GM19239 (cell line): ENCODE data around the gene ABHD17C.
A peak's percentile ranks its signal among the peaks of the same experiment; 100 is the strongest.
"Not testable (repeated sequence)": the region's sequence is repeated elsewhere in the genome, so short reads cannot be mapped to it uniquely, and the experiment has no call there.

Experiments used
- DNase-seq: peaks from one replicate; pipeline ENCODE4 v3.0.0; 2011; ENCODE audit warnings: low spot score; ENCODE audit not compliant: insufficient read length
- FAIRE-seq: peaks from 2 replicates; lab custom pipeline; 2011; peaks lifted over from hg19 to GRCh38; lab: Jason Lieb, UNC

ABHD17C gene

GRCh38 chr15:80695099-80695910, at the start of gene ABHD17C:
TSS of gene ABHD17C (plus strand) at chr15:80695310. CDS start at chr15:80695430, 120 bp downstream.
- DNase-seq (peak; percentile 85), FAIRE-seq (no peak)

- FAIRE-seq (no peak), DNase-seq (no peak)
These were observed 49.5 kb upstream of the ABHD17C start for GRCh38 chr15:80645494-80646065.

DNA sequence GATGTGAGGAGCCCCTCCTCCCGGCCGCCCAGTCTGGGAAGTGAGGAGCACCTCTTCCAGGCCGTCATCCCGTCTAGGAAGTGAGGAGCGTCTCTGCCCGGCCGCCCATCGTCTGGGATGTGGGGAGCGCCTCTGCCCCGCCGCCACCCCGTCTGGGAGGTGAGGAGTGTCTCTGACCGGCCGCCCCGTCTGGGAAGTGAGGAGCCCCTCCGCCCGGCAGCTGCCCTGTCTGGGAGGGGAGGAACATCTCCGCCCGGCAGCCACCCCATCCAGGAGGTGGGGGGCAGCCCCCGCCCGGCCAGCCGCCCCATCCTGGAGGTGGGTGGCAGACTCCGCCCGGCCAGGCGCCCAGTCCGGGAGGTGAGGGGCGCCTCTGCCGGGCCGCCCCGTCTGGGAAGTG, 47.7 kb upstream of the ABHD17C start:
- not testable (repeated sequence) for FAIRE-seq, DNase-seq

GRCh38 chr15:80654299-80654698, 40.8 kb upstream of the ABHD17C start:
- no peak for FAIRE-seq
- no peak for DNase-seq

- no peak for FAIRE-seq
- no peak for DNase-seq
These were observed 35.7 kb upstream of the ABHD17C start for GRCh38 chr15:80659375-80659774.

DNA sequence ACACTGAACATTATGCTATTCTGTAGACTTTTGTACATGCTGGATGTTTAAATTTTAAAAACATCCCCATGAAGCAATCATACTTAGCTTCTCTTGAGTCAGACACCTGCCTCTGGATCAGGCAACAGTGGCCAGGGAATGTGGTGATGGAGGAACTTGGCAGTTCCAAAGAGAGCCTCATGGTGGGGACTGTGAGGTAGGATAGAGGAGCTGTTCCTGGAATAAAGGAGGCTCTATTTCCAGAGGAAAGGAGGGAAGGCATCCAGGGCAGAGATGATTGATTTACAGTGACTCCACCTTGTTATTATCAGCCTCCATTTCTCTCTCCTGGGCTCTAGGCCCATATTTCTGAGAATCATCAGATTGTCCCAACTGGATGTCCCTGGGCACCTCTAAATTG, 35.0 kb upstream of the ABHD17C start:
- no peak for FAIRE-seq
- no peak for DNase-seq

- FAIRE-seq (no peak), DNase-seq (no peak)
These were observed 33.0 kb upstream of the ABHD17C start for GRCh38 chr15:80662129-80662528.

- DNase-seq (no peak), FAIRE-seq (no peak)
These were observed 32.2 kb upstream of the ABHD17C start for GRCh38 chr15:80662757-80663553.

- FAIRE-seq: no peak
- DNase-seq: no peak
These were observed 30.0 kb upstream of the ABHD17C start for GRCh38 chr15:80665151-80665550.

GRCh38 chr15:80667936-80668335, 27.2 kb upstream of the ABHD17C start:
- DNase-seq: no peak
- no peak for FAIRE-seq

- DNase-seq: no peak
- no peak for FAIRE-seq
These were observed 26.4 kb upstream of the ABHD17C start for GRCh38 chr15:80668546-80669236.

DNA sequence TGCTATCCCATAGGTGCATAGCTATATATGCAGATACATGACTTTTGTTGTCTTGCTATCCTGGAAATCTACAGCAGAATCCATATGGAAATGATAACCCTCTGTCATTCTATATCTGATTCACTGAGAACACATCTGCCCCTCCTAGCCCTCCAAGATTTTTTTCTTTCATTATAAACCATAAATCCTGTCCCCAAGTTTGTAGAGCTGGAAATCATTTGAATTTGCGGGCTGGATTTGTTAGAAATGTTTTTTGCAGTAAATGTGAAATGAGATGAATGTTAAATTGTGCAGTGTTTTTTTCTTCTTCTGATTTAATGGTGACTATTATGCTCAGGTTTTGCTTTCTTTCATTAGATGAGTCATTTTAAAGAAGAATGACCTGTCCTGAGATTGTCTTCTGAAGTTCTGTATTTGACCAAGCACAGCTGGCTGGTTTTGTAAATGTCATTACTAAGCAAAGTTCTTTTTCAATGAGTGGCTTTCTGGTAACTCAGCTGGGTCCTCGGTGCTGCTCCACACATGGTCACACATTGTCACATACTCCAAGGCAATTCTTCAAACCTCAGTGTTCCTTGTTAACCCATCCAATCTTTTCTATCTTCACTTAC, 25.3 kb upstream of the ABHD17C start:
- DNase-seq: no peak
- FAIRE-seq: no peak

DNA sequence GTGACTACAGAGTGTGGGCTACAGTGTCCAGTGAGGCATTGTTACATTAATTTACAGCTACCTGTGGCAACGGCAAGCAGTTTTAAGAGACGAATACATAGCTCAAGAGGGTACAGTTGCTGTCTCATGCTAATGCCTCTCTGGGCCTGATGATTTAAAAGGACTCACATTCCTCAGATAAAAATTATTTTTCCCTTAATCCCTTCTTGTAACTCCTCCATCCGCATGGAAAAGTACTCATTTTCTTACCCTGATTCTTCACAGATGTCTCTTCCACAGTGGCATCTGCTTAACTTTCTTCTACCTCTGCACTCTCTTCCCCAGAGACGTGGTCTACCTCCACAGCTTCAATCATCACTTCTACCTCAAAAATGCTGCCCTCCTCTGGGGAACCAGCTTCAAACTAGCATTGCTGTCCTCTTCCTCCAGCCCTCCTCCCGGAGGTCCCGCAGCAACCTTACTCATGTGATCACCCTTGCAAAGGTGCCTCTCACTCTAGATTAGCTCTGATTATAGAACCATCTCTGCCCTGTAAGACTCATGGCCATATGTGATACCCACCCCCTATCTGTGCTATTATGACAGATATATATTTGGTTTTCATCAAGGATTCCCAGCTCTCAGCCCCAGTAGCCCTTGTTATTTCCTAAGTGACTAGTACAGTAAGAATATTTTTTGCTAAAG, 21.4 kb upstream of the ABHD17C start:
- DNase-seq: no peak
- FAIRE-seq: no peak

- DNase-seq: no peak
- FAIRE-seq: no peak
These were observed 20.9 kb upstream of the ABHD17C start for GRCh38 chr15:80674245-80674614.

DNA sequence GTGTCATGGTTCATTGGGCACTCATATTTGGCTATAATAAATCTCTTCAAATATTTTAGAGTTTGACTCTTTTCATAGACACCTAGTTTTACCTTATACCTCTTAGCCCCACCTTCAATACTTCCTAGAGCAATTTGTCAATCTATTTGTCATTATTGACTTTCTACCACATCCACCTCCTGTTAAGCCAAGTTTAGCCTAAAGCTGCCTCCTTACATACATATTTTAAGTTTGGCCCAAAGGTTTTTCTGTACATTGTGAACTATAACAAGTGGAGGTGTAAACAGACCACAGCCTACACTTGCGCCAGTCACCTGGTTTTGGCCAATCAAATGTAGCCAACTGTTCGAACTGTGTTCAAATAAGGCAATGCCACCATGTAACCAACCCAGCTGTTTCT, 18.1 kb upstream of the ABHD17C start:
- FAIRE-seq (no peak), DNase-seq (no peak)

DNA sequence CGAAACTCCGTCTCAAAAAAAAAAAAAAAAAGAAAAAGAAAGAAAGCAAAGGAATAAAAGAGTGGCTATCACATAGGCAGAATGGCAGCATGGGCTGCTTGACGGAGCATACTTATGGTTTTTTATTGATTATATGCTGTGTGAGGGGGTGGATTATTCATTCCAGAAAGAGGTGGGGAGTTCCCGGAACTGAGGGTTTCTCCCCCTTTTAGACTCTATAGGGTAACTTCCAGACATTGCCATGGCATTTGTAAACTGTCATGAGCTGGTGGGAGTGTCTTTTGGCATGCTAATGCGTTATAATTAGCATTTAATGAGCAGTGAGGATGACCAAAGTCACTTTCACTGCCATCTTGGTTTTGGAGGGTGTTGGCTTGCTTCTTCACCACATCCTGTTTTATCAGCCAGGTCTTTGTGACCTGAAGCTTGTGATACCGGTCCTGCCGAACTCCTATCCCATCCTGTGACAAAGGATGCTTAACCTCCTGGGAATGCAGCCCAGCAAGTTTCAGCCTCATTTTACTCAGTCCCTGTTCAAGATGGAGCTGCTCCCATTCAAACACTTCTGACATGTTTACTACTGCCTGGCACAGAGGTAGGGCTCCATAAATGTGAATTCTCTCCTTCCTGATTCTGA, 15.8 kb upstream of the ABHD17C start:
- FAIRE-seq: no peak
- DNase-seq: no peak

- no peak for FAIRE-seq
- no peak for DNase-seq
These were observed 15.3 kb upstream of the ABHD17C start for GRCh38 chr15:80679804-80680175.

DNA sequence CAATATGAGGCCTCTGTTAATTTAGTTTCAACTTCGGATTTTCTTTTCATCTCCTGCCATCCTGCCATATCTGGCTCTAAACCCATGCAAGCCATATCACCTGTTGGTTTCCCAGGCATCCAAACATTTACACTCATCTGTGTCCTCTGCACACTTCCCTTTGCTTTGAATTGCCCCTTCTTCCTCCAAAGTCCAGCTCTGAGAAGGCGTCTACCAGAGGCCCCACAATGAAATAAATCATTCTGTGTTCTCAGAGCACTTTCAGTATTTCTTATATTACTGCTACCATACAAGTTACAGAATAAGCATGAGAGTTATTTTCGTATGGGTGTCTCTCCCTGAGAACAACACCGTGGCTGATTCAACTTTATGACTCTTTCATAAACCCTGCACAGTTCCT, 12.9 kb upstream of the ABHD17C start:
- FAIRE-seq: no peak

GRCh38 chr15:80684697-80685096, 10.4 kb upstream of the ABHD17C start:
- FAIRE-seq (no peak), DNase-seq (no peak)

More for the DNA sequence above, 12.9 kb upstream of the ABHD17C start:
- DNase-seq: no peak
